ENCODE results near the gene KBTBD6.

DNA sequence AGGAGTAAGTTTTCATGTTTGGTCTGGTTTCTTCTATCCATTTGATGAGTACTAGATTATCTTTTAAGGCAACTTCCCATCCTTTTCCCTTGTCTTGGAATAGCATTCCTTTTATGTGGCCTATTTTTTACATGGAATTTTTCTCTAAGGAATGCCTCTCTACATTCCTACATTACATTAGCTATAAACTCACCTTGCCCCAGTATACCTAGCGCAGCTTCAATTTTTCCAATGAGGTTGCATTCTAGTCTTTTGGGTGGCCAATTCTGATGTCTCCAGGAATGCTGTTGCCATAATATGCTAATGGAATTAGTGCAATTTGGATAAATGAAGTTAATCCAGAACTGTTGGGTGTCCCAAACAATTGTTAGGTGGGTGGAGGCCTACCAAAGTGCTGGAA lies 33.8 kb downstream of the KBTBD6 start:
- TF ChIP-seq CTCF (IDR thresholded peaks at IDR 0.05) (no peak), POLR2A (IDR thresholded peaks at IDR 0.05; ENCODE audit: low read depth) (no peak), POLR2AphosphoS5 (IDR thresholded peaks at IDR 0.05) (no peak), EP300 (IDR thresholded peaks at IDR 0.05) (no peak)
